Activated T-helper 1 cell treated with anti-CD3 and anti-CD28 coated beads, Interleukin-2, amount 50 U/mL, for 16 hours (primary cell): ENCODE results near the gene FSD1L.

ENCODE experiments used
- DNase-seq, 2 donors: peaks; one replicate each; pipeline ENCODE4 v3.0.0-alpha.2; 2020; ENCODE audit warnings: low read depth in 1 of 2, low spot score in 1 of 2

The FSD1L gene

DNA sequence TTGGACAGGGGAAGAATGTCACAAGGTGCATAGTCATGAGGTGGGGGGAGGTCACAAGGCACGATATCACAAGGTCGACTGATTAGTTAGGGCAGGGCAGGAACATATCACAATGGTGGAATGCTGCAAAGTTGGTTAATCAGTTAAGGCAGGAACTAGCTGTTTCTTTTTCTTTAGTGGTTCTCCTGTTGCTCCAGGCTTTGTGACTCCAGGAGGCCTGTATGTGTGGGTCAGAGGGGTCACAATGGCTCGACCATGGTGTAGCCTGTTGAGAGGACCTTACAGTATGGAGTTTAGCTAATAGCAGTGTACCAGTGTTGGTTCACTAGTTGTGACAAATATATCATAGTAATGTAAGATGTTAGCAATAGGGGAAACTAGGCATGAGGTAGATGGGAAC is 12.4 kb upstream of the FSD1L start:
- DNase-seq: no peak

DNA sequence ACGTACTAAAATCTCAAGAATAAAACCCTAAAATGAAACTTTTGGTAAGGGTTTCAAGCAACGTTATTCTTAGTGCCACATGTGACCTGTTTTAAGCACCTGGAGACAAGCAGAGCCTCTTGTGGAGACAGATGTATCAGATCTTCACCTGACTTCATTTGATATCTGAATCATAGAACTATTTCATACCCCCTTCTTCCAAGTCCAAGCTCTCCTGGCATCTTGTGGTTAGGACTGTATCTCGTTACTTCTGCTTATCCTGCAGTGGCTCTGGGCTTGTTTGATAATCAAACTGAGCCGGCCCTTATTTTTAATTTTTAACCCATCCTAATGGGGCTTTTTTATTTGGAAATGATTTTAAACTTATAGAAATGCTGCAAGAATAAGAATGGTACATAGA is 11.1 kb upstream of the FSD1L start:
- no peak for DNase-seq

DNA sequence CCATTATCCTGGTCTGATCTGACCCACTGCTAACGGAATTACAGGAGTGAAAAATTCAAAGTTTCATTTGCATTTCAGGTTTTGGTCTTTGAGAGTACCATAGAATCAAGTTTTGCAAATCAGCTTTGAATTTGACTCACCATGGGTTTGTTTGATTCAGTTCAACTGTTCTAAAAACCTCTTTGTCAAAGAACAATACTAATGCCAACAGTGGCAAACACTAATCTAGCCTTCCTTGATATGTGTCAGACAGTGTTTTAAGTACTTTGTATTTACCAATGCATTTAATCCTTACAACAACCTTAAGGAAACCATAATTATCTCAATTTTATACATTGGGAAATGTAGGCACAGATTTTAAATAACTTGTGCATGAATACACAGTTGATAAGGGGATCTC is 10.1 kb upstream of the FSD1L start:
- no peak for DNase-seq

DNA sequence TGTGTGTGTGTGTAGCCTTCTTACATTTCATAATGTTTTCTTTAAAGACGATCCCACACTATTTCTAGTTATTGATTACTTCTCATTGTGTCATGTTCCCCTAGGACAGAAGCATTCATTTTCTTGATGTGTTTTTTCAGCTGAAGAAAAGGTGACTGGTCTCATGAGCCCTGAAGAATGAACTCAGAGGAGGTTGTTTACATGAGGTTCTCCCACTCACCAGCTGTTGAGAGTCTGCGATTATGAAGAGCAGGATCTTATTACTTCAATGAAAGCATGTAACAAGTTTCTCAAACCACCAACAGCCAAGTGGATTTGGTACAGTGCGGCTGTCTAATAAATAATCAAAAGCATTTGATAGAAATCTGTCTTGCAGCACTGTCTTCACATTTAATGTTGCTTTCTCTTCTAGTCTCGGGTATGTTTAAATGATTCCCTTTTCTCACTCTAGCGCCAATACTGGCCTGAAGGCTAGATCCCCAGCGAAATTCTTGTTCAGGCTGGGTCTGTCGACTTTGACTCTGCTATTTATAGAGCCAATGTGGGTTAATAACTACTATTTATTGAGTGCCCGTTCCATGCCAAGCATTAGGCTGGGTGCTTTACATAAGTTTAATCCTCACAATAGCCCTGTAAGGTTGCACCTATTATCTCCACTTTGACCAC is 9.6 kb upstream of the FSD1L start:
- DNase-seq: no peak

DNA sequence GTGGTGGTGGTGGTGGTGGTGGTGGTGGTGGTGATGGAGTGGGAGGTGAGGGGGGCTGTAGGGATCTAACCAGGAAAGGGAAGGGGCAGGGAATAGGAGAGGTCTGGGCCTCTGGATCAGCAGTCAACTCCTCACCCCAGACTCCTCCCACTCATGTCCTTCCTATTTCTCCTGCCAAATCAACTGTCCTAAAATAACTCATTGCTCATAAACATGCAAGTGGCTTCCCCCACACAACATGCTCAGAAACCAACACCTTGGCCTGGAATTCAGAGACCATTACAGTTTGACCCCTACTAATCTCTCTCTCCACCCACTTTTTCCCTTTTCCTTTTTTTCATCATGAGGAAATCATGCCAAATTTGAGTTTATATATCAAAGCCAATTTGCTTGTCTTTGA is 8.4 kb upstream of the FSD1L start:
- no peak for DNase-seq

DNA sequence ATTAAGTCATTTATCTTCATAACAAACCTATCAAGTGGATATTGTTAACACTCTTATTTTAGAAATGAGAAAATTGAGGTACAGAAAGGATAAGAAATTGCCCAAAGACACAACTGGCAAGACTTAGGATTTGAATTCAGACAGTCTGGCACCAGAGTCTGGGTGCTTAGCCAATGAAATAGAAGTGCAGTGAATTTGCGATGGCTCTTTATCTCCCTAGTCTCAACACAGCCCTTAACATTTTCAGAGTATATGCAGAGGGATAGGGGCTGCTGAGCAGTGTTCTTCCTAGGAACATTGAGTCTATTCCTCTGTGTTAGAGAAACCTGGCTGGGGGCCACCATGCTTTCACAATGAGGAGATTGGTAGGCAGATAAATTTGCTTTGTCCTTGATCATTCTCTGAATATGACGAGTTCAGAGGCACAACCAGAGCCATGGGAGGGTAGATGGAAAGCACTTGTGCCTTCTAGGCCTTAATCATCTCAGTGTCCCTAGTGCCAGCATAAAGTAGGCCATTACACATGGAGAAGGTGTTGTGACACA is 6.1 kb upstream of the FSD1L start:
- DNase-seq: no peak

DNA sequence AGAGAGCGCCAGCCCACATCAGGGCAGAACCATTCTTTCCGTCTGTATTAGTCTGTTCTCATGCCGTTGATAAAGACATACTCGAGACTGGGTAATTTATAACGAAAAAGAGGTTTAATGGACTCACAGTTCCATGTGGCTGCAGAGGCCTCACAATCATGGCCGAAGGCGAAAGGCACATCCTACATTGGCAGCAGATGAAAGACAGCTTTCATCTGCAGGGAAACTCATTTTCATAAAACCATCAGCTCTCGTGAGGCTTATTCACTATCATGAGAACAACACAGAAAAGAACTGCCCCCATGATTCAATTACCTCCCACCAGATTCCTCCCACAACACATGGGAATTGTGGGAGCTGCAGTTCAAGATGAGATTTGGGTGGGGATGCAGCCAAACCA is 4.7 kb upstream of the FSD1L start:
- no peak for DNase-seq

DNA sequence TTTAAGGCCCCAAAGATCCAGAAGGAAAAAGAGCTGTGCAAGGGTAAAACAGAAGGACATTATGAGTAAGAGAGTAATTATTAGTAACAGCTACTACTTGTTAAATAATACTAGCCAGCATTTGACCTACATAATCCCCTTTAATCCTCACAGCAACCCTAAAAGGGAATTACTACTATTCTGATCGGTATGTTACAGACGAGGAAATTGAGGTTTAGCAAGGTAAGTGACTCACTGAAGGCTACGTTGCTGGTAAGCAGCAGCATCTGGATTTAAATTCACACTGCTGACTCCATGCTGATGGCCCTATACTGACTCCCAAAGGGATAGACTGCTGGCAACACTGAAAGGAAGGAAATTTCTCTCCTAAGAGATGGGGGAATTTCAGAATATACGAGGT is 3.7 kb upstream of the FSD1L start:
- DNase-seq: no peak

DNA sequence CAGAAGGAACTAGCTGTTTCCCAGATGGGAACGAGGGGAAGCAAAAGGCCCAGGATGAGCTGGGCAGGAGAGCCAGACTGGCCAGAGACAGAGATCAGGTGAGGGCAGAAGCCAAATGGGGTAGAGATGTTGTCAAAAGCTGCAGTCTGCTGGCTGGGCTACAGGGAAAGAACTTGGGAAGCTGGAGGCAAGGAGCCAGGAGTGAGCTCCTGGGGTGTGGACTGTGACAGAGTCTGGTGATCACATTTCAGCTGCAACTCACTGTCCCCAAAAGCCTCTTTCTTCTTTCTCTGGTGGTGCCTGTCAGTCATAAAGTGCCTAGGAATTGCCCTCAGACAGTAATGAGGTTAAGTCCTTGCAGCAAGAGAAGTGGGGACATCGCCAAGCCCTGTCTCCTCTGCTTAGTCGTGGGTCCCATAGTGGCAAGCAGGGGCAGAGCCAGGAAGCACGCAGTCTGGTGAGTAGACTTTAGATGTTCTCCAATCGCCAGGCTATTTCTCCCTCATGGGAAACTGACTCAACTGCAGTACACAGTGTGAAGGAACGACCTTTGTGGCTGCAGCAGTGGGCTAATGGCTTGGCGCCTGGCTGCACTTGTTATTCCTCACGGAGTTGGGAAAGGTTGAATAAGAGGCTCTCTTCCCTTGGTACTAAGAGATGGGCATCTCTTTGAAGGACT is 2.5 kb upstream of the FSD1L start:
- DNase-seq: no peak

DNA sequence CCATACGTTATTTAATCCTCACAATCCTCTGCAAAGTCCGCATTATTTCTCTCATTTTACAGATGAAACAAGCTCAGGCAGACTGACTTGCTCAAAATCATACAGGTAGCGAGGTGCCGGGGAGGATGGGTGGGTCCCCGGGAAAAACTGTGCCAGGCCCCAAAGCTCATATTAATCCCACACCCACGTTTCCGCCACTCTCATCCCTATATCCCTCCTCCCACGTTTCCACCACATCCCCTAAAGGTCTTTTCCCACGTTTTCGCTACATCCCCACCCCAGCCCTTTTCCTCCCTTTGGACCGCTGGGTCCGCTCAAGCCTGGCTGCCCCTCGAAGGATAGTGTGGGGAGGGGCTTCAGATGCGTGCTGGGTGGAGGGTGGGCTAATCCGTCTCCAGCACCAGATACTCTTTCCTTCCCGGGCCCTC is 434 bp upstream of the FSD1L start:
- no peak for DNase-seq

DNA sequence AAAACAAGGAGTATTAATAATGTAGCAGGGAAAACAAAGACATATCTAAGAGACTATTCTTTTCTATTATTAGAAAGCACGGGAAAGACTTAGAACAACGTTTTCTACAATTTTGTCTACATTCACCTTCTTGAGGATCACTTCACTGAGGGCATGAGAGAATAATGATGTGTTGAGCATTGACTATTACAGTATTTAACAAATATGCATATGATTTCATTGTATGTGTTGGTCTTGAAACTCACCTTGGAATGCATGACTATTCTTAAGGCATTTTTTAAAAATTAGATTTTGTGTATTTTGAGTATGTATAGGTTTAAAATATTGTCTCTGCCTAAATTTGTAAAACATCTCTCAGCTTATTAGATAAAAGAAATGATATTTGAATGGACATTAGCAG is 1.2 kb downstream of the FSD1L start:
- no peak for DNase-seq

DNA sequence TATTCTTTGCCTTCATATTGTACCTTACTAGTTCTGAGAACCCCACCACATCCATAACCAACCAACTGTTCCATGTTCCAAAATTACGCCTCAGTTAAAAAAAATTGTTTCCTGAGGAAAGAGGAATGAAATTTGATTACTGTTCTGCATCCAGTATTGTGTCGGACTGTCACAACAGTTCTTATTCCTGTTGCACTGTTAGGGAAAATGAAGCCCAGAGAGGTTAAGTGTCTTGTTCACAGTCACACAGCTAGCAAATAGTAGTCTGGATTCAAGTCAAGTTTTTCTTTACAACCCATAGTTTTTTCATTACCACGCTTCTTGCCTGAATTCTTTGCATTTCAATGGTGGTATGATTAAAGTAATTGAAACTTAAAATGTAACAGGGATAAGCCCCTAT is 4.4 kb downstream of the FSD1L start:
- DNase-seq: no peak

DNA sequence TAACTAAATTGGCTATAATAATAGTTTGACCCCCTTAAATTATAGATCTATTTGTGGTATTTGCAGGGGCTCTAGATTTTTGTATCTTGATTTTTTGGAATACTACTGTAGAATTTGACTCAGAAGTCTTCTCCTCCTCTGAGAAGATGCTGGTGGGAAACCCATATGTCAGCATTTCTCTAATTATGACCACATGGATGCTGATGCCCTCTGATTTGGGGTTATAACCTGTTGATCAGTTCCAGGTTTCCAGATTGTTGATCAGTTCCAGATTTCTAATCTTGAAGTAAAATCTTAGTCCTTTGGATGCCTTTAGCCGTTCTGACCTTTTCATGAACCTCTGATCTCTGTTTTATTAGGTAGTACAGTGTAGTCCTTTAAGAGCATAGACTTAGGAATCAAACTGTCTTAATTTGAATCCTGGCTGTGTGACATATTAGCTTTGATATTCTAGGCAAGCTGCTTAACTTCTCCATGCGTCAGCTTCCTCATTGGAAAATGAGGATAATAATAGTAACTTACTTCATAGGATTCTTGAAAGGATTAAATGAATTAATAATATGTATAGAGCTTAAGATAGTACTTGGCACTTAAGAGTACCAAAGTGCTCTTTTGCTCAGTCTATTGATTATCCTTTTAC is 8.1 kb downstream of the FSD1L start:
- no peak for DNase-seq

DNA sequence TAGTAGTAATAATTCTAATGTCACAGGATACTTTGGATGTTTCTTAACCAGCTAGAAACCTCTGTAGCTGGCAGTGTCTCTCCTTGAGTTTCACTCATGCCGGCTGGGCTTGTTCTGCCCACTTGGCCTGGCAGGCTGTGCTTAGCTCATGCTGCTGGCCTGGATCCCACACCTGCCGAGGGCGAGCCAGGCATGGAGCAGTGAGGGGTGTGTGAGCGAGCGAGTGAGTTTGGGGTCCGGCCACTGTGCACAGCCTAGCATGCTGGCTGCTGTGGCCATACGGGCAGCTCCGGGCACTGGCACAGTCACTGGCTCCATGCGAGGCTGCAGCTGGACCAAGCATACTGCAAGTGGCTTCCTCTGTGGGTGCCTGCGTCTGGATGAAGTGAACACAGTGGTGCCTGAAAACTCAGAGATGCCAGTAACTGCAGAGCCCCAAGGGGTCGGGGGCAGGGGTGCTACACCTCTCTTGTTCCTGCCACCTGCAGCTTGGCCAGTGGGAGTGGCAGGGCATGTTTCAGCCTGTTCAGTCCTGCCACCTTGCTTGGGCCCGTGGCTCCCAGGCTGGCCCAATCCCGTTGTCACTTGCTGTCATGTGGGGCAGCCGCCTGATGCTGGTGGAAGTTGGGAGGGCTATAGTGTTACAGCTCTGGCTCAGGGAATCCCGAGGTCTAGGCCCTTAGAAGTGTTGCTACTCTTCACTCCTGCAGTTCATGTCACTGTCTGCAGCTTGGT is 9.9 kb downstream of the FSD1L start:
- DNase-seq: no peak

DNA sequence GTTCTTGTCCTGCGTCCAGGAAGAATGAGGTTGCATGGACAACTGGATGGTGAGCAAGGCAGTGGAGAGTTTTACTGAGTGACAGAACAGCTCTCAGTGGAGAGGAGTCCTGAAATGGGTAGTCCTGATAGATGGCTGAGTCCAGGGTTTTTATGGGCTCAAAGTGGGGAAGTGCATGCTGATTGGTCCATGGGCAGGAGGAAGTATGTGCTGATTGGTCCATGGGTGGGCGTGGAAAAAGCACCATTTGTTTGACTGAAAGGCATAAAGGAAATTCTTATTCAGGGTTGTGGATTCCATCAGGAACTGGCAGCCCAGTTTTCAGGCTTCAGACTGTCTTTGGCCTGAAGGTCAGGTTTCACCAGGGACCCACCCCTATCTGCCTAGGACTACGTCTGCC is 10.6 kb downstream of the FSD1L start:
- DNase-seq: no peak

DNA sequence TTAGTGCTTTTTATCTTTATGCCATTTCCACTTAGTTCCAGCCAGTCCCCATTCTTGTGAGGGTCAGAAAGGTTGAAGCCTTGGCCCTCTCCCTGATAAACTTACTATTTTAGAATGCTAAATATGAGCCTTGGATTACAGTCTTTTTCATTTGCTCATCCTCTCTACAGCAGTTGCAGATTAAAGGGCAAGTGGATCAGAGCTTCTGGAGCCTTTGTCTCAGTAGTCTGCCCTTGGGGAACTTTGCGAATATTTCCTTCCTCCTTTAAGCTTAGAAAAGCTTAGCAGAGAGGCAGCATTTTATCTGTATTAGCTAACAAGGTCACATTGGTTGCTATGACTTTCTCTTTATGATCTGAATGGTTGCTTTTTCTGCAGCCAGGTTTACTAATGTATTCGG is 11.5 kb downstream of the FSD1L start:
- no peak for DNase-seq

DNA sequence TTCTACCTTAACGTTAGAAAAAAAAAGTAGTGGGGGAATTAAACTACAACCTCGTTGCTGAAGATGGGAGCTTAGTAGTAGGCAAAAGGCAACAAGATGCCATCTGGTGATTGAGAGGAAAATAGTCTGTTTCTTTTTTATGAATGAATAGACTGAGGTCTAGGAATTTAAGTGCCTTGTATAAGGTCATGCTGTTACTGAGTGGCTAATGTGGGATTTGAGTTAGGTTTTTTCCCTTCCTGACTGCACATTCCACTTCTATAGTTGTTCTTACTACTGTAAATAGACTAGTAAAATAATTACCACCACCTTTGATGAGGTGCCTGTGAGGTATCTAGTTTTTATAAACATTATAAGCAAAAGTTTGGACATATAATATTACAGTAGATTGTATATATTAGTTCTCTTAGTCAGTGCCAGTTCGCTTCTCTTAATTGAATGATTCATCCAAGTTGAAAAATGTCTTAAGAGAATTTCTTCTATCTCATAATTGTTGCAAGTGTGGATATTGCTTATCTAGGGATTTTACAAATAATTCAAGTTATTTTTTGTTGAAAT is 19.1 kb downstream of the FSD1L start:
- no peak for DNase-seq

DNA sequence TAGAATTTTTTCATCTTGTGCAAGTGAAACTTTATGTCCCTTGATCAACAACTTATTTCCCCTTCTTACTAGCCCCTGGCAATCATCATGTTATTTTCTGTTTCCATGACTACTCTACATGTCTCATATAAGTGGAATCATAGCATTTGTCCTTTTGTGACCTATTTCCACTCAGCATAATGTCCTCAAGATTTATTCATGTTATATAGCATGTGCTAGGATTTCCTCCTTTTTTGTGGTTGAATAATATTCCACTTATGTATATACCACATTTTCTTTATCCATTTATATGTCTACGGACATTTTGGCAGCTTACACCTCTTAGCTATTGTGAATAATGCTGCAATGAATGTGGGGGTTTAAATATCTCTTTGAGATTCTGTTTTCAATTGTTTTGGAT is 21.0 kb downstream of the FSD1L start:
- DNase-seq: no peak

DNA sequence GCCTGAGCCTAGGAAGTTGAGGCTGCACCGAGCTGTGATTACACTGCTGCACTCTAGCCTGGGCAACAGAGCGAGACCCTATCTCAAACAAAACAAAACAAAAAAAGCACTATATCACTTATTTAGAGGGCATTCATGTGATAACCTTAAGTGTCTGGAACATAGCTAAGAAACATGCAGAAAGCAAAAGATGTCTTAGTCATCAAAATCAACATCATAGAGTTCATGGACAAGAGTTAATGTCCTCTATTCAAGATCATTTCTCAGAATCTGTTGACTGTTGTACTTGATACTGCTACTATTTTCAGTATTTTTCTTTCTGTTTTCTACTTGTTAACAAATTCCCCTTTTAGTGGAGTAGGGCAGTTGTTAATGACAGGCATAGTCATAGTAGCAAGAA is 25.4 kb downstream of the FSD1L start:
- no peak for DNase-seq

DNA sequence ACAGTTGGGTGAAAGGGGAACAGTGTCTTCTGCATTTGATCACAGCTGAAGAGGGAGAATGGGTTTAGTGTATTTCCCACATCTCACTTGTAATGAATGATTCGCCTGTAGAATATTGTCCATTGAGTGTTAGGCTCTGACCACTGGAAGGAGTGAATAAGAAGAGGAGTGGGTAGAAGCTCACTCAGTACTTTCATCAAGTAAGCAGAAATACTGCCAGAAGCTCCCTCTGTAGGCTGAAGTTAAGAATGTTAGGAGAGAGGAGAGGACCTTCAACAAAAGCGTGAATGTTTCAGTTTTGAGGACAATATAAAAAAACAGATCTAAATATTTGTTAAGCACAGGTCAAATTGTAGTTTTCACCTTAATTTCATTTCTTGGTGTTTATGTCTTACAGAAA is 27.5 kb downstream of the FSD1L start:
- no peak for DNase-seq

DNA sequence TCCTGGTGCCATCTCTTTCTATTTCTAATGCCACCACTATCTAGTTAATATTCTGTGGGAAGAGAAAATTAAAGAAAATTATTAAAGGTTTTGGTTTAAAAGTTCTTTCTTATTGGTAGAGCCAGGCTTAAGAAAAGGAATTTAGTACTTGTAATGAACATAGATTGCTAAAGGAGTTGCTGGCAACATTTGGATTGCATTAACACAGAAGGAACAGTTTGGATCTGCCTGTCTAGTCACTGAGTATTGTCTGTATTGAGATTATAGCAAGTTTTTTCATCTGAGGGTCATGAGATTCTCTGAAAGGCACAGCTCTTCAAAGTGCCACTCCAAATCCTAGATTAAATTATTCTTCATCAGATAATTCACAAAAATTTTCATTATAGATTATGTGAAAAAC is 32.0 kb downstream of the FSD1L start:
- DNase-seq: no peak

DNA sequence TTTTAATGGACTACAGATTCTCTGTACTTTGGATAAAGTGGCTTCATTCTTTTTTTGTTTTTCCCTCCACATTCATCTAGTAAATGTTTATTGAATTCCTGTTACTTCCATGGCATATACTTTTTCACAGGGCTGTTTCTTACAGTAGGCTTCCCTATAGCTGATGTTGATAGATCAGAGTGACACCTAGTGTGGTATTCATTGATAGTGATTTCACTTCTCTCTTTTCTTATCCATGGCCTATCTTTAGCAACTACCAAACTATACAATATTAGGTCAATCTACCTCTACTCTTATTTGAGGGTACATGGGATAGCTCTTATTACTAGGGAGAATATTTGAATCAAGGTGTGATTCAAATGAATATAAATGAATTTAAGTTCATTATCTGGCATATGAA is 35.8 kb downstream of the FSD1L start:
- DNase-seq: no peak
